HG03139 (cell line): ENCODE results near the gene CACNA1D.
"Not testable (repeated sequence)": the region's sequence is repeated elsewhere in the genome, so short reads cannot be mapped to it uniquely, and the experiment has no call there.

Experiments used
- ATAC-seq: cut with Tn5 transposase; IDR thresholded peaks from one replicate; pipeline ENCODE4 v1.9.1; 2021; ENCODE audit not compliant: unreplicated experiment

CACNA1D gene

GRCh38 chr3:53650424-53650823 lies 156.0 kb downstream of the CACNA1D start:
- peak; percentile 62 for ATAC-seq

DNA sequence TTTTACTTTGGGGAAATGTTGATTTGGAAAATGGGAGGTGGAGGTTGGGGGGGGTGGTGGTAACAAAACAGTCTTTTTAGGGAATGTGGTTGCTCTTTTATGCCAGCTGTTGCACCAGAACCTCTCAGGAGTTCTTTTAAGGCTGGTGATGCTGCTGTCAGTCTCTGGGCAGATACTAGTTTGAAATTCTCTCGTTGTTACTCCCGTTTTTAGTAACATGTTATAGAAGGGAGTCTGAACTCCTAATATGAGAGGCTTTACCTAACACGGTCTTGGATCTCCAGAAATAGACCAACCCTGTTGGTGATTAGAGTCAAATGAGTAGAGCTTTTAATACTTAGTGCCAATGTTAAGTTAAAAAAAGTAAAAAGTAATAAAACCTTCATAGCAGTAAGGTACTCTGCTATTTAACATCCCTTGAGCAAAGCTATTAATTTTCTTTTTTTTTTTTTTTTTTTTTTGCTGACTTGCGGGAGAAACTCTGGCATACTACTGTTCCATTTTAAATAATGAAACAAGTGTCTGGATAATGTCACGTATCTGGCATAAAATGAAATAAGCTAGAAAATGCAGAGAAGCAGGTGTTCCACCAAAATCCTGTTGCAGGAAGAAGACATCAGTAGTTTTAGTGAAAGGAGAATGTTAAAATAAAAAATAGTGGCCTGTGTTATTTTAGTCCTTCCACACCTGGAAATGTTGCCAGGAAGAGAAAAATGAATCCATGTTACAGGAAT lies 156.7 kb downstream of the CACNA1D start:
- ATAC-seq, result no peak

DNA sequence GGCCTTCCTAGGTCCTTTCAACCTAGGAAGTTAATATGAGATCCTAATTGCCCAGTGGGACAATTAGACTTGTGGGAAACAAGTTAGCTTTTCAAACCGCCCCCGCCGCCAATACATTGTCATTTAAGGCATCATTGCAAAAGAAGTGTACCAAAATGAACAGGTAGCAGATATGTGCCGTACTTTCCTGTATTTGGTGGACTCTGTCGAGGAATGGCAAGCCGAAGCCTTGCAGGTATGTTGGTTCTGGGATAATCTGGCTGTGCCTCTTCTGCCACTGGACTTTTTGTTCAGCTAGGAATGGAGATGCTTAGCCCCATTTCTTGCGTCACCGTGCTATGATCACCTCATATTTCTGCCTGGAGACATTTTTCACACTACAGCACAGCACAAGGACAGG lies 157.5 kb downstream of the CACNA1D start:
- ATAC-seq, result no peak

GRCh38 chr3:53657651-53658050 lies 163.2 kb downstream of the CACNA1D start:
- ATAC-seq, result no peak

DNA sequence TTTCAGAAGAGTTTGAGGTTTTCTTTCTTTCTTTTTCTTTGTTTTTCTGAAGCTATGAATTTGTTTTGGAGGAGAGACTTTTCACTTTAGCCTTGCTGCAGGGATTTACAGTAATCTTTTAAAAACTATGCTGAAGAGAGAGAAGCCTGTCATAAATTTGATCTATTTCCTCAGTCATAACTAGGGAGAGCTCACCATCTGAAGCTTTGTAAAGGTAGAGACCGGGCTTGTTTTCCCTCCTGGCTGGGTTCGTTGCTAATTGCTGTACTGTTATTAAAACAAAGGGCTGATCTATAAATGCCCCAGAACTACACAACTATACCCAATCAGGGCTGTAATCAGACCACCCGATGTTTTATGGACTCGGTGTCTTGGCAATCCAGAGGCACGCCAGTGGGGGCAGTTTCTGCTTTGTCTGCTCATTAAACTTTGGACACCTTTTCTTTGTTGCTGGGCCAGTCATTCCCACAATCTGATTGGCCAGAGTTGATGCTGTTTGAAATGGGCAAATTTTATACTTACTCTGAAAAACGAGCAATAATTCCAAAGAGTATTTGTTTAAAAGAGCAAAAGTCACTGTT lies 164.3 kb downstream of the CACNA1D start:
- no peak for ATAC-seq

DNA sequence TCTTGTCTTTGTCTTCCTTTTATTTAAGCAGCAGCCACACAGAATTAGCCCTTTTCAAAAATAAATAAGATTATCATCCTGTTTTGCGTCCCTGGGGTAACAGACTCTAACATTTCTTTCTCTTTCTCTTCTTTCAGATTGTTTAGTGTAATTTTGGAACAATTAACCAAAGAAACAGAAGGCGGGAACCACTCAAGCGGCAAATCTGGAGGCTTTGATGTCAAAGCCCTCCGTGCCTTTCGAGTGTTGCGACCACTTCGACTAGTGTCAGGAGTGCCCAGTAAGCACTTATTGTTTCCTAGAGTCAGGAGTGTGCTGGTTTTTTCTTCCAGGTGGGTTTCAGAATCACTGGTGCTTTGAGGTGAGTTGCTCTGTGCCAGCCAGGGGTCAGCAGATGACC lies 165.6 kb downstream of the CACNA1D start:
- ATAC-seq, result no peak

DNA sequence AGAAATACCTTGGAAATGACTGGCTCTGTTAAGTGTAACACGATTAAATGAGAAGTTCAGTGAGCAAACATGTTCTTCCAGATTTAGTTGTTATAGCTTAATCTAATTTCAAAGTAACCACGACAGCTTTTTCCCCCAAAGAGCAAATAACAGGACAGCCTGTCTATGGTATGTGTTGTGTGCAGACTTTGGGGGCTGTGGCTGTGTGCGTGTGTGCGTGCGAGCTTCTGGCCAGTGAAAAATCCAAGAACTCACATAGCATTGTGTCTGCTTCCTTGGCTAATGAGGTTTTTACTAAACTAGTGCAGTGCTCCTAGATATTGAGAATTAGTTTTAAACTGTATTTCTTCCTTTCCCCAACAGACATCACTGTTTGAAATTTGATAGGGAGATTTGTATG lies 167.1 kb downstream of the CACNA1D start:
- ATAC-seq, result no peak

DNA sequence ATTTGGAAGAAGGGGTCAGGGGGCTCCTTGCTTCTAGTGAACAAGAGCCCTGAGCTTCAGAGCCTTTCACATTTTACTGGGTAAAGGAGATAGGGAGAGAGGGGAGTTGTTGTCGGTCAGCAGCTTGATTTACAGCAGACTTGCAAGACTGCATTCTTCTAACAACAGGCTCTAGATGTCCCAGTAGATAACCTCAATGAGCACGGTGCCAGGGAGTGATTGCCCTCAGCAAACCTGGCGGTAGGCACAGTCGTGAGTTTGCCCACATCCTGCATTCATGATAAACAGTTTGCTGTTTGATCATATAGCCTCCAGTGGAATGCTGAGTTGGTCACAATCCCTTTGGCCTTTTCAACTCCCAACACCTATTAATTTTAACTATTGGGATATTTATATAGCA lies 170.4 kb downstream of the CACNA1D start:
- not testable (repeated sequence) for ATAC-seq

- no peak for ATAC-seq
Observed at GRCh38 chr3:53665608-53666425, 171.4 kb downstream of the CACNA1D start.

DNA sequence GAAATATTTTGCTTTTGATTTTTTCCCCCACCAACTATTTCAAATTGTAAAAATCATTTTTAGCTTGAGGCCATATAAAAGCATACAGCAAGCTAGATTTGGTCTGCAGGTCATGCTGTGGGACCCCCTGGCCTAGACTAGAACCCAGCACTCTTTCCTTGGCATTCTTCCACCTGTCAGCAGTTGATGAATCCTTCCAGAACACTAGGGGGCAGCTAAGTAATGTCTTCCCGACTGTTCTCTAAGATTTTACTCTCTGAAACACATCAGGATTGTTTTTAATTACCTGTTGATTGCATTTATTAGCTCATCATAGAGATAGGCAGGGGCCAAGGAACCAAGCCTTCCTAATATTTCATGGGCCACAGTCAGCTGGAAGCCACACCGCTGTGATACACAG lies 174.5 kb downstream of the CACNA1D start:
- ATAC-seq, result no peak

- ATAC-seq, result no peak
Observed at GRCh38 chr3:53670721-53671120, 176.3 kb downstream of the CACNA1D start.

GRCh38 chr3:53671192-53671960 lies 177.0 kb downstream of the CACNA1D start:
- ATAC-seq, result no peak

DNA sequence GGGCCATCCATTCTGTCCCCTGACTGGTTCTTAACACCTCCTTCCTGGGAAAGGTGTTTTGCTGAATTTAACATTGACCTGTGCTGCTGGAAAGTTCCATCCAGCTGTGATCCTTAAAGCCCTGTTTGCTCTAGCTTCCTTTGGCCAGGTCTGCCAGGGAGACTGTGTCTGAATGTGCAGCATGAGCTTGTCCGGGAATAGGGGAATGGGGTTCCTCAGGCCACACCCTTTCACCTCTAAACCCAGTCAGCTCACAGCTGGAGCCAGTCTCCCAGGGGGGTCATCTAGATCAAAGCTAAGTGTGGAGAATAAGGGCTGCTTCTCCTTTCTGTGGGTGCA lies 177.5 kb downstream of the CACNA1D start:
- no peak for ATAC-seq

DNA sequence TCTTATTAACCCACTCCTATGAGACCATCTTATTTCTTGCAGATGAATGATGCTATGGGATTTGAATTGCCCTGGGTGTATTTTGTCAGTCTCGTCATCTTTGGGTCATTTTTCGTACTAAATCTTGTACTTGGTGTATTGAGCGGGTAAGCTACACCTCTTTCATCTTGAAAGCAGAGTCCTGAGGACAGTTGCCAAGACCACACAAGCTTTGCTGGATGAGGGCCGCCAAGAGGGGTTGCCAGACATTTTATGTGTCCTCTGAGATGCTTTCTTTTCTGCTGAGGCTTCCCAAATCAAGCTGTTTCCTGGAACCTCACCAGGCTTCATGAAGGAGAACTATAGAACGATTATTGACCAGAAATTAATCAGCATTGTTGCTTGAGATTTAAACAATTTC lies 178.6 kb downstream of the CACNA1D start:
- no peak for ATAC-seq

- ATAC-seq, result no peak
Observed at GRCh38 chr3:53673722-53674350, 179.4 kb downstream of the CACNA1D start.

DNA sequence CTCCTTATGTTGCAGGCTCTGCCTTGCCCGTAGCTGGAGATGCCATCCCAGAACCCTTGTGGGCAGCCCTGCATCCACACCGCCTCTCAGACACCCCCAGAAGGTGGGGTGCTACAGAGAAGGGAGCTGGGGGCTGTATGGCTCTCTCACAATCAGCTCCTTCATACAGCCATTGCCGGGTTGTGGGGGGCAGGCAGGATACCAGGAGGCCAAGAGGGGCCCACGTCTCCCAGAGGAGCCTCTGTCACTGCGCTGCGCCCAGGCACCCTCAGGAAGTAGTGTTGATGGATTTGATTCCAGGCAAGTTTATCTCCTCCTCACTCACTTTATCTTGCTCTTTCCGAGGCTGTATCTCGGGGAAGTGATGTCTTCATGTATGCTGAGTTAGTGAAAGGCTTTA lies 180.2 kb downstream of the CACNA1D start:
- ATAC-seq, result no peak

GRCh38 chr3:53675022-53675697 lies 180.7 kb downstream of the CACNA1D start:
- ATAC-seq, result no peak

DNA sequence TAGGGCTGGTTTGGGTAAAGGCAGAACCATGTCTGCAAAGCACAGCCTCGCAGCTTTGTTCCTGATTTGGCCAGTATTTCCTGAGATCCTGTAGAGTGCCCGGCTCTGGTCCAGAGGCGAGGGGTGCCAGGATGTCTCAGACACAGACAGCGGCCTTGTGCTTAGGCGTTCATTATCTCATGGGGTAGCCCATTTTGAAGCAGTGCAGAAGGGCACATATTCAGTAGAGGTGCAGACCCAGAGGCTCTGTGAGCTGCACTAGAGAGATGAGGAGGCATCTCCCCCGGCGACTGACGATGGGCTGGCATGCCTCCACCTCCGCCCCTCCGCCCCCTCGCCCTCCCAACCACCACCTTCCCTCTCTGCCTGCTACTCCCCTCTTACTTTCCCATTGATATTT lies 181.5 kb downstream of the CACNA1D start:
- ATAC-seq, result no peak

DNA sequence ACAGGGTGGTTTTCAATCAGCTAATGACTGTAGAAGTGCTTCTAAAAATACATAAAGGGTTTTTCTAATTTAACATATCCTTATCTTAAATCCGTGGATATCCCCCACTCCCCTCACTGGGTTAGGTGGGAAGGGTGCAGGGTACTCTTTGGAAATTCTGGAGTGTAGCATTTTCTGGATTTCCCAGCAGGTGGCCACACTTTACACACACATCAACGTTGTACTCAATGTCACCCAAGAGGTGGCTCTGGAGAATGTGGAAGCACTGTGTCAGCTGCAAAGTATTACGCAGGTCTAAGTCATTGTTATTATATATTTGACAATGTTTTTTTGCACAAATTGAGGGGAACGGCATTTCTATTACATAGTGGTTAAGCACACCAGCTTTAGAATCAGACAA lies 183.0 kb downstream of the CACNA1D start:
- no peak for ATAC-seq

DNA sequence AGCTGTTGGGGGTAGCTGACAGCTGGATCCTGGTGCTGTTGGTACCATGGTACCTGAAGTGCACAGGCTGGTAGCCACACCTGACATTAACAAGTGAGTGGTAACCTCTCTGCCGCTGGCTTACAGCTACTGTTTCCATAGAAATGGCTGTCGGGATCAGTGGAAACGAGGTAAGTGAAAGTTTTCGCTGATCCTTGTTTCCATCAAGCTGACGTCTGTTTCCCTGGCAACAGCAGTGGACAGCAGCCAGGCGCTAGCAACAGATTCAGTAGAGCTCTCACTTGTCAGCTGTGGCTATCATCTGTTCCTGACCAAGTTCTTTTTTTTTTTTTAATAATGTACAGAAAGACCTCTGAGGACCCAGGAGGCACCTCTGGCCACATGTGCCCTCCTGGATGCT lies 185.6 kb downstream of the CACNA1D start:
- ATAC-seq, result no peak
